CD1c-positive myeloid dendritic cell (primary cell): ENCODE measurements around the gene SLC38A9.

Experiments
- DNase-seq: peaks from one replicate; pipeline ENCODE4 v3.0.0-alpha.2; 2016; ENCODE audit errors: extremely low spot score

The SLC38A9 gene

GRCh38 chr5:55580042-55580441 lies 132.1 kb downstream of the SLC38A9 start:
- DNase-seq = no peak

GRCh38 chr5:55578771-55579170 lies 133.4 kb downstream of the SLC38A9 start:
- DNase-seq = no peak

GRCh38 chr5:55577353-55578060 lies 134.6 kb downstream of the SLC38A9 start:
- no peak for DNase-seq

GRCh38 chr5:55576661-55577060 lies 135.5 kb downstream of the SLC38A9 start:
- no peak for DNase-seq
